ENCODE results near the gene ATG4B. TPM values are rescaled to one million over a fixed set of nuclear protein-coding genes. Genes with fewer than 3 reads are reported as not detected.

ATG4B gene
- total and polyA plus RNA-seq, 11 donors, result 35.9 to 75.1 (median 48.3) TPM

DNA sequence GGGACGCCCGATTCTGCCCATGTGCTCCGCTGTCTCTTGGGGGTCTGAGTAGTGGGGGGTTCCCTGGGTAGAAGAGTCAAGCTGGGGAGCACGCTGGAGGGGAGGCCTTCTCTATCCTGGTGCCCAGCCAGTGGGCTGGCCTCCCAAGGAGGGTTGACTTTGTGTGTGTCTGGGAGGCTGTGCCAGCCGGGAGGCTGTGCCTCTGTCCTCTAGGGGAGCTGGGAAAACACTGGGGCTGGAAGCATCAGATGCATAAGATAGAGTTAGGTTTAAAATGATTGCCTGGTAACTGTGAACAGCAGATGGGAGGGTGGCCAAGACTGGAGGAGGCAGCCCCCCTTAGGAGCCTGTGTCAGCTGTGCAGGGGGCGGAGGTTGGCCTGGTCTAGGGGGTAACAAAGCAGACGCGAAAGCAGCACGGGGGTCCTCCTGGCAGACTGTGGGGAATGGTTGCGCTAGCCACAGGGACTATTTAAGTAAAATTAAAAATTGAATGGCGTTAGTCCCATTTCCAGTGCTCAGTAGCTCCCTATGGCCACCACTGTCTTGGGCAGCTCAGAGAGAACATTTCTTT is 65.6 kb downstream of the ATG4B start:
- WGBS, 4 donors, result 37 to 71% (median 42%) methylated on average over 6 to 11 of the region's 11 CpGs
- DNase-seq (no peak), ATAC-seq (peak in 1 of 4 donors; percentile 1)
- H3K27me3 ChIP-seq, result no peaks in the 10 kb centered on the region
- intact Hi-C loops (cut with DNase I), result loop anchor here in 2 of 10 donors (2.0 to 10.0 kb wide), 2 partner anchors 172 to 178 kb away; no protein-coding TSS in a partner anchor
- H3K4me3 ChIP-seq, result peak overlapping the region; percentile 63 to 99 (median 85)
- H3K27ac ChIP-seq, result peak overlapping the region in 7 of 12 donors; percentile 69 to 97 (median 91)
- H3K4me1 ChIP-seq, result peaks cover 0 to 21% (median 14%) of the 10 kb centered on the region in 12 donors
- peaks cover 0 to 38% (median 32%) of the 10 kb centered on the region in 9 donors for H3K36me3 ChIP-seq
- peaks cover 0 to 5% (median 0%) of the 10 kb centered on the region in 12 donors for H3K9me3 ChIP-seq
- TF ChIP-seq, protein P1, sequence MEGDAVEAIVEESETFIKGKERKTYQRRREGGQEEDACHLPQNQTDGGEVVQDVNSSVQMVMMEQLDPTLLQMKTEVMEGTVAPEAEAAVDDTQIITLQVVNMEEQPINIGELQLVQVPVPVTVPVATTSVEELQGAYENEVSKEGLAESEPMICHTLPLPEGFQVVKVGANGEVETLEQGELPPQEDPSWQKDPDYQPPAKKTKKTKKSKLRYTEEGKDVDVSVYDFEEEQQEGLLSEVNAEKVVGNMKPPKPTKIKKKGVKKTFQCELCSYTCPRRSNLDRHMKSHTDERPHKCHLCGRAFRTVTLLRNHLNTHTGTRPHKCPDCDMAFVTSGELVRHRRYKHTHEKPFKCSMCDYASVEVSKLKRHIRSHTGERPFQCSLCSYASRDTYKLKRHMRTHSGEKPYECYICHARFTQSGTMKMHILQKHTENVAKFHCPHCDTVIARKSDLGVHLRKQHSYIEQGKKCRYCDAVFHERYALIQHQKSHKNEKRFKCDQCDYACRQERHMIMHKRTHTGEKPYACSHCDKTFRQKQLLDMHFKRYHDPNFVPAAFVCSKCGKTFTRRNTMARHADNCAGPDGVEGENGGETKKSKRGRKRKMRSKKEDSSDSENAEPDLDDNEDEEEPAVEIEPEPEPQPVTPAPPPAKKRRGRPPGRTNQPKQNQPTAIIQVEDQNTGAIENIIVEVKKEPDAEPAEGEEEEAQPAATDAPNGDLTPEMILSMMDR (IDR thresholded peaks at IDR 0.05), result no peak
- no peak for TF ChIP-seq POLR2A (IDR thresholded peaks at IDR 0.05)

DNA sequence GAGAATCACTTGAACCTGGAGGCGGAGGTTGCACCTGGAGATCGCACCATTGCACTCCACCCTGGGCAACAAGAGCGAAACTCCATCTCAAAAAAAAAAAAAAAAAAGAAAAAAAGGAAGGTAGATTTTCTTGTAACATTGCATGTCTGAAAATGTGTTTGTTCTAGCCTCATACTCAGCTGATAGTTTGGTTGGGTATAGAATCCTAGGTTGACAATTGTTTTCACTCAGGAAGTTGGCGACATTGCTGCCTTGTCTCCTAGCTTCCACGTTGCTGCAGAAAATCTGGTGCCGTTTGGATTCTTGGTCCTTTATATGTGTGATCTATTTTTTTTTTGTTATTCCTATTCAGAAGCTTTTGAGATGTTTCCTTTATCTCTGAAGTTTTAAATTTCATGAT is 69.0 kb downstream of the ATG4B start:
- 97 to 98% (median 98%) methylated on average over 6 of the region's 6 CpGs for WGBS, 4 donors
- TF ChIP-seq POLR2A (IDR thresholded peaks at IDR 0.05), result no peak
- TF ChIP-seq, protein P1 (IDR thresholded peaks at IDR 0.05), result no peak
- H3K27ac ChIP-seq, result no peak overlapping the region
- no peak for DNase-seq
- intact Hi-C loops (cut with DNase I), result loop anchor here in 1 of 10 donors (10.0 kb wide), 1 partner anchor 168 kb away; no protein-coding TSS in a partner anchor
- peaks cover 0 to 11% (median 9%) of the 10 kb centered on the region in 12 donors for H3K4me1 ChIP-seq
- no peak overlapping the region for H3K4me3 ChIP-seq
- peaks cover 0 to 5% (median 0%) of the 10 kb centered on the region in 12 donors for H3K9me3 ChIP-seq
- H3K27me3 ChIP-seq, result no peaks in the 10 kb centered on the region
- peaks cover 0 to 73% (median 65%) of the 10 kb centered on the region in 9 donors for H3K36me3 ChIP-seq
- no peak for ATAC-seq

DNA sequence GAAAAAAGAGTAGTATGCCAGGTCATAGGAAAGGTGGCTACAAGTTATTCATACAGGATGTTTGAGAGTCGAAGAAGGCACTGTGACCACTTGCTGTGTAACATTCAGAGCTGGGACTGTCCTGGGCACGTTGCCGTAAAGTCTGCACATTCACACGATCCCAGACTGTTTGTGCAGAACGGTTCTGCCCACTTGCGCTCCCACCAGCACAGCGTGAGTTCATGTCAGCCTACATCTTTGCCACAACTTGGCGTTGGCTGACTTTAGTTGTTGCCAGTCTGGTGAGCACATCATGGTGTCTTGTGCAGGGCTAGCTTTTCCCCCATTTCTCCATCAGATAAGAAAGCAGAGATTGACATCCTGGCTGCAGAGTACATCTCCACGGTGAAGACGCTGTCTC is 71.4 kb downstream of the ATG4B start:
- TF ChIP-seq, protein P1 (IDR thresholded peaks at IDR 0.05), result no peak
- no peak for TF ChIP-seq POLR2A (IDR thresholded peaks at IDR 0.05)
- peaks cover 0 to 7% (median 0%) of the 10 kb centered on the region in 12 donors for H3K9me3 ChIP-seq
- no peaks in the 10 kb centered on the region for H3K27me3 ChIP-seq
- H3K36me3 ChIP-seq, result peaks cover 0 to 94% (median 88%) of the 10 kb centered on the region in 9 donors
- no peak for ATAC-seq
- 84 to 89% (median 85%) methylated on average over 10 of the region's 10 CpGs for WGBS, 4 donors
- no peak for DNase-seq
- no peaks in the 10 kb centered on the region for H3K4me1 ChIP-seq
- no peak overlapping the region for H3K27ac ChIP-seq
- intact Hi-C loops (cut with DNase I), result loop anchor here in 1 of 10 donors (10.0 kb wide), 1 partner anchor 166 kb away; no protein-coding TSS in a partner anchor
- no peak overlapping the region for H3K4me3 ChIP-seq

DNA sequence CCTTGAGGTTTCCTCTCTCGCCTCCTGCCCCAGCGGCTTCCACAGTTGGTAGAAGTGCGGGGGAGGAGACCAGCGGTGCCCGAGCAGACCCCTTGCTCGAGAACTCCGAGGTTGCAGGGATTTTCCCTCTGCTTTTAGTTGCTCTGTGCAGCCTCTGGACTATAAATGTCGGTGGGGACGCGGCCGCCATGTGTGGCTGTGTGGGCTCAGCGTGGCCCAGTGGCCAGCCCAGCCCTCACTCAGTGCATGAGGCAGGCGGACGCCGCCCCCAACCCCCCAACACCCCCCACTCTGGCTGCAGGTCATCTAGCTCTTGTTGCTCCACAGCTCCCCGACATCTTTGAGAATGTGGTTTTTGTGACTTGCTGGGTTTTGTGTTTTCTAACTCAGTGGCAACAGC is 81.6 kb downstream of the ATG4B start:
- no peak for TF ChIP-seq POLR2A (IDR thresholded peaks at IDR 0.05)
- TF ChIP-seq, protein P1 (IDR thresholded peaks at IDR 0.05), result no peak
- H3K27me3 ChIP-seq, result no peaks in the 10 kb centered on the region
- H3K4me1 ChIP-seq, result no peaks in the 10 kb centered on the region
- H3K9me3 ChIP-seq, result peaks cover 0 to 8% (median under 1%) of the 10 kb centered on the region in 12 donors
- 94 to 97% (median 96%) methylated on average over 16 of the region's 16 CpGs for WGBS, 4 donors
- peaks cover 0 to 92% (median 73%) of the 10 kb centered on the region in 9 donors for H3K36me3 ChIP-seq
- no peak for ATAC-seq
- DNase-seq, result no peak
- intact Hi-C loops (cut with DNase I), result no loop called here
- no peak overlapping the region for H3K27ac ChIP-seq
- H3K4me3 ChIP-seq, result no peak overlapping the region

Data from heart left ventricle (tissue), 16 donors.